Hepatocyte (in vitro differentiated cells): ENCODE results near the gene NAA80. TPM values are rescaled to one million over a fixed set of nuclear protein-coding genes. Genes with fewer than 3 reads are reported as not detected.

ENCODE experiments used
- DNase-seq: peaks from one replicate; pipeline ENCODE4 v3.0.0-alpha.2; 2016; ENCODE audit warnings: low spot score
- H2AFZ ChIP-seq: fragments of 200-600 bp; sonication (generic); 2 replicates; pipeline ENCODE4 v1.6.0; 2016; ENCODE audit warnings: antibody characterized with exemption, mild to moderate bottlenecking
- H3K27ac ChIP-seq: fragments of 200-600 bp; sonication (generic); 2 replicates; pipeline ENCODE4 v1.5.1; 2016; ENCODE audit warnings: mild to moderate bottlenecking
- H3K27me3 ChIP-seq: fragments of 200-600 bp; sonication (generic); 2 replicates; pipeline ENCODE4 v1.6.1; 2016
- H3K36me3 ChIP-seq: fragments of 200-600 bp; sonication (generic); replicated peaks from 2 replicates; pipeline ENCODE4 v1.5.1; 2016; ENCODE audit warnings: low read depth; ENCODE audit not compliant: insufficient read depth
- H3K4me1 ChIP-seq: fragments of 200-600 bp; sonication (generic); 2 replicates; pipeline ENCODE4 v1.5.1; 2016; ENCODE audit warnings: mild to moderate bottlenecking, moderate library complexity; ENCODE audit not compliant: insufficient read depth
- H3K4me2 ChIP-seq: fragments of 200-600 bp; sonication (generic); 2 replicates; pipeline ENCODE4 v1.6.0; 2016
- H3K4me3 ChIP-seq: fragments of 200-600 bp; sonication (generic); 2 replicates; pipeline ENCODE4 v1.5.1; 2016; ENCODE audit warnings: mild to moderate bottlenecking
- H3K79me2 ChIP-seq: fragments of 200-600 bp; sonication (generic); 2 replicates; pipeline ENCODE4 v1.6.0; 2017; ENCODE audit warnings: mild to moderate bottlenecking
- H3K9me2 ChIP-seq: fragments of 200-600 bp; sonication (generic); replicated peaks from 2 replicates; pipeline ENCODE4 v1.6.0; 2017; ENCODE audit warnings: mild to moderate bottlenecking; ENCODE audit not compliant: insufficient read depth
- H3K9me3 ChIP-seq: fragments of 200-600 bp; sonication (generic); 2 replicates; pipeline ENCODE4 v1.5.1; 2016; ENCODE audit warnings: low read depth, mild to moderate bottlenecking
- H4K20me1 ChIP-seq: fragments of 200-600 bp; sonication (generic); 2 replicates; pipeline ENCODE4 v1.6.0; 2016; ENCODE audit warnings: mild to moderate bottlenecking; ENCODE audit not compliant: insufficient read depth, poor library complexity, severe bottlenecking
- CTCF ChIP-seq: fragments of 200-600 bp; sonication (generic); IDR thresholded peaks from 2 replicates; pipeline ENCODE4 v1.5.1; 2016; ENCODE audit warnings: antibody characterized with exemption, mild to moderate bottlenecking; ENCODE audit not compliant: poor library complexity
- EZH2 ChIP-seq: fragments of 200-600 bp; sonication (generic); IDR thresholded peaks from 2 replicates; pipeline ENCODE4 v1.6.1; 2016; ENCODE audit warnings: antibody characterized with exemption, mild to moderate bottlenecking, borderline replicate concordance
- EZH2phosphoT487 ChIP-seq: fragments of 200-600 bp; sonication (generic); IDR thresholded peaks from one replicate; pipeline ENCODE4 v1.6.1; 2018; ENCODE audit warnings: antibody characterized with exemption, mild to moderate bottlenecking, low read depth, moderate library complexity; ENCODE audit not compliant: unreplicated experiment, severe bottlenecking
- WGBS: methylation state at CpG from one replicate; pipeline ENCODE4 v1.1.6; 2016; ENCODE audit warnings: low lambda C conversion rate; ENCODE audit errors: missing lambda C conversion rate; 5-methylcytosine and 5-hydroxymethylcytosine counted together
- polyA plus RNA-seq: library from polyadenylated mRNA; unstranded; fragments of >200 nt; fragmentation: Nextera tagmentation; extraction: Ambion mirVana; gene quantifications from 2 replicates; pipeline ENCODE4 v1.2.1, GENCODE V29; 2016
- total RNA-seq: library from RNA; depleted of rRNA; stranded (reverse); fragments of >200 nt; gene quantifications from 2 replicates; pipeline ENCODE4 v1.2.3, GENCODE V29; 2014

The NAA80 gene
- total and polyA plus RNA-seq, 2 experiments from 2014 or later: 6.7 to 19.5 TPM

- Histone ChIP-seq H3K79me2 (peaks cover 33% of the 10 kb centered on the region), H4K20me1 (peaks cover 2% of the 10 kb centered on the region), H3K9me2 (no peaks in the 10 kb centered on the region), H3K9me3 (no peaks in the 10 kb centered on the region), H3K27me3 (no peaks in the 10 kb centered on the region), H3K4me3 (no peak overlapping the region), H2AFZ (no peak overlapping the region), H3K36me3 (no peaks in the 10 kb centered on the region), H3K4me2 (no peak overlapping the region), H3K4me1 (peaks cover 33% of the 10 kb centered on the region), H3K27ac (peak overlapping the region; percentile 100)
- peak; percentile 84 for DNase-seq
- TF ChIP-seq CTCF: peak; percentile 74
- no peak for TF ChIP-seq EZH2phosphoT487
- WGBS: 78% methylated on average over 4 of the region's 4 CpGs
Measured at GRCh38 chr3:50324351-50325112, 25.3 kb upstream of the NAA80 start.

DNA sequence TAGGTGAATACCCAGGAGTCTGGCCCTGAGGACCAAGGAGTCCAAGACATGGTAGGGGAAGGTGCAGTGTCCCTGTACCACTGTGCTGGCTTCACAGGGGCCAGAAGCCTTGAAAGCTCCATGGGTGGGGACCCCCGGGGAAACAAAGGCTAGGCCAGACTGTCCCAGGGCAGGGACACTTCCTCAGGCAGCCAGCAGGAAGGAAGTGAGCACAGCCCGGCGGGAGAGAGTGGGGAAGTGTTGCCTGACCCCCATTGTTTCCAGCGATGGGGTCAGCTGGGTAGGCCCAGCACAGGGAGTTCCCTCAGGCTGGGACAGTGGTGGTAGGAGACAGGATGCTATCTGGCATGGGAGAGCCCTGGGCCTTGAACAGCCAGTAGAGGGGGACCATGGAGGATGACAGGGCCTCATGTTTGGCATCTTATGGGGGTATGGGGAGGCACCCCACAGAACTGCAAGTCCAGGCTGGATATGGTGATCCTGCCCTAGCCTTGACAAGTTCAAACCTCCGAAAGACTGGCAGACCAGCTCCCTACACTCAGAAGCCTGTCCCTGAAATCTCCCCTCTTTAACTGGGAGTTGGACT lies 24.5 kb upstream of the NAA80 start:
- Histone ChIP-seq H3K36me3 (no peaks in the 10 kb centered on the region), H3K9me3 (no peaks in the 10 kb centered on the region), H3K4me2 (no peak overlapping the region), H2AFZ (no peak overlapping the region), H4K20me1 (peaks cover 2% of the 10 kb centered on the region), H3K9me2 (no peaks in the 10 kb centered on the region), H3K4me1 (peaks cover 41% of the 10 kb centered on the region), H3K27ac (peak overlapping the region; percentile 100), H3K79me2 (peaks cover 41% of the 10 kb centered on the region), H3K27me3 (no peaks in the 10 kb centered on the region), H3K4me3 (no peak overlapping the region)
- no peak for DNase-seq
- 86% methylated on average over 5 of the region's 5 CpGs for WGBS
- no peak for TF ChIP-seq EZH2phosphoT487
- no peak for TF ChIP-seq EZH2

- H3K27me3 ChIP-seq: no peaks in the 10 kb centered on the region
- H3K9me3 ChIP-seq: no peaks in the 10 kb centered on the region
- TF ChIP-seq EZH2phosphoT487: no peak
- no peak for TF ChIP-seq CTCF
- no peak for TF ChIP-seq EZH2
- peak overlapping the region; percentile 100 for H3K27ac ChIP-seq
- peaks cover 46% of the 10 kb centered on the region for H3K79me2 ChIP-seq
- no peaks in the 10 kb centered on the region for H3K9me2 ChIP-seq
- H2AFZ ChIP-seq: no peak overlapping the region
- H3K4me1 ChIP-seq: peaks cover 45% of the 10 kb centered on the region
- no peaks in the 10 kb centered on the region for H3K36me3 ChIP-seq
- DNase-seq: no peak
- H3K4me2 ChIP-seq: peak overlapping the region; percentile 97
- WGBS: 70% methylated on average over 4 of the region's 4 CpGs
- no peak overlapping the region for H3K4me3 ChIP-seq
- peaks cover 2% of the 10 kb centered on the region for H4K20me1 ChIP-seq
Measured at GRCh38 chr3:50323092-50323600, 23.9 kb upstream of the NAA80 start.
